Tongue (tissue), 2 donors: Measurements from ENCODE around the gene PAQR7. TPM values are rescaled to one million over a fixed set of nuclear protein-coding genes. Genes with fewer than 3 reads are reported as not detected.
"Not testable (repeated sequence)": the region's sequence is repeated elsewhere in the genome, so short reads cannot be mapped to it uniquely, and the experiment has no call there.

Experiments used
- DNase-seq: peaks from one replicate; pipeline ENCODE4 v3.0.0-alpha.2; 2015
- total RNA-seq: library from RNA; depleted of rRNA; stranded (reverse); fragments of >200 nt; gene quantifications from one replicate; pipeline ENCODE4 v1.2.3, GENCODE V29; 2014

PAQR7 gene
- total RNA-seq, 1 donor from 2014 or later = 6.5 TPM

GRCh38 chr1:25844536-25845337 is 30.8 kb downstream of the PAQR7 start:
- no peak for DNase-seq

- no peak for DNase-seq
These were observed 32.0 kb downstream of the PAQR7 start for GRCh38 chr1:25843483-25843882.

GRCh38 chr1:25839808-25840207 is 35.7 kb downstream of the PAQR7 start:
- DNase-seq = not testable (repeated sequence)

GRCh38 chr1:25837262-25837875 is 38.1 kb downstream of the PAQR7 start:
- DNase-seq = no peak

- no peak for DNase-seq
These were observed 38.8 kb downstream of the PAQR7 start for GRCh38 chr1:25836695-25837094.

GRCh38 chr1:25834894-25835293 is 40.6 kb downstream of the PAQR7 start:
- peak; percentile 9 for DNase-seq

GRCh38 chr1:25833158-25833557 is 42.4 kb downstream of the PAQR7 start:
- DNase-seq = no peak

GRCh38 chr1:25832336-25833037 is 43.0 kb downstream of the PAQR7 start:
- no peak for DNase-seq

- DNase-seq = no peak
These were observed 43.8 kb downstream of the PAQR7 start for GRCh38 chr1:25831569-25832196.

GRCh38 chr1:25829046-25829445 is 46.5 kb downstream of the PAQR7 start:
- no peak for DNase-seq

GRCh38 chr1:25828491-25828890 is 47.0 kb downstream of the PAQR7 start:
- no peak for DNase-seq

GRCh38 chr1:25826571-25826970 is 48.9 kb downstream of the PAQR7 start:
- DNase-seq = no peak

GRCh38 chr1:25825605-25826004 is 49.9 kb downstream of the PAQR7 start:
- DNase-seq = no peak

- DNase-seq = no peak
These were observed 53.8 kb downstream of the PAQR7 start for GRCh38 chr1:25821630-25822091.

GRCh38 chr1:25821112-25821476 is 54.4 kb downstream of the PAQR7 start:
- no peak for DNase-seq

- peak; percentile 47 for DNase-seq
These were observed 55.0 kb downstream of the PAQR7 start for GRCh38 chr1:25820247-25821111.

GRCh38 chr1:25819491-25820246 is 55.8 kb downstream of the PAQR7 start, which contains the start of gene MTFR1L:
Gene MTFR1L, plus strand, starts transcription at chr1:25819954. Its CDS starts 3,151 bp downstream, at chr1:25823105.
- peak; percentile 94 for DNase-seq

- DNase-seq = no peak
These were observed 56.9 kb downstream of the PAQR7 start for GRCh38 chr1:25818569-25818968.

- DNase-seq = no peak
These were observed 57.5 kb downstream of the PAQR7 start for GRCh38 chr1:25817840-25818501.

GRCh38 chr1:25816112-25816718 is 59.3 kb downstream of the PAQR7 start:
- no peak for DNase-seq
